Skeletal muscle tissue (tissue), 4 donors: ENCODE results near the gene DNAJC18. TPM values are rescaled to one million over a fixed set of nuclear protein-coding genes. Genes with fewer than 3 reads are reported as not detected.
A peak's percentile ranks its signal among the peaks of the same experiment; 100 is the strongest.
"Not testable (repeated sequence)": the region's sequence is repeated elsewhere in the genome, so short reads cannot be mapped to it uniquely, and the experiment has no call there.

ENCODE experiments used
- H3K27ac ChIP-seq: one replicate; pipeline ENCODE4 v1.7.0; 2013; ENCODE audit warnings: mild to moderate bottlenecking, low read depth, low read length, inconsistent platforms
- H3K27me3 ChIP-seq, 3 donors: one replicate each; pipeline ENCODE4 v1.7.0; 2013; ENCODE audit warnings: low read length in 3 of 3; ENCODE audit not compliant: control insufficient read depth in 3 of 3, insufficient read depth in 3 of 3
- H3K36me3 ChIP-seq, 3 donors: one replicate each; pipeline ENCODE4 v1.7.0; 2013; ENCODE audit warnings: low read length in 3 of 3; ENCODE audit not compliant: control insufficient read depth in 3 of 3, insufficient read depth in 3 of 3
- H3K4me1 ChIP-seq, 3 donors: one replicate each; pipeline ENCODE4 v1.7.0; 2013; ENCODE audit warnings: low read length in 3 of 3, mild to moderate bottlenecking in 3 of 3; ENCODE audit not compliant: control insufficient read depth in 3 of 3, insufficient read depth in 3 of 3
- H3K4me3 ChIP-seq, 3 donors: one replicate each; pipeline ENCODE4 v1.7.0; 2013; ENCODE audit warnings: low read length in 3 of 3
- H3K9ac ChIP-seq, 3 donors: one replicate each; pipeline ENCODE4 v1.7.0; 2013; ENCODE audit warnings: low read length in 3 of 3, mild to moderate bottlenecking in 3 of 3, moderate library complexity in 2 of 3, low read depth in 1 of 3
- H3K9me3 ChIP-seq, 3 donors: one replicate each; pipeline ENCODE4 v1.7.0; 2013; ENCODE audit warnings: low read length in 3 of 3; ENCODE audit not compliant: control insufficient read depth in 3 of 3
- total RNA-seq: library from RNA; depleted of rRNA; stranded (reverse); fragments of >200 nt; gene quantifications from one replicate; pipeline ENCODE4 v1.2.3, GENCODE V29; 2014
- donor health status: Osteomylitis.

DNAJC18 gene
- total RNA-seq, 1 donor from 2014 or later = 16.2 TPM

DNA sequence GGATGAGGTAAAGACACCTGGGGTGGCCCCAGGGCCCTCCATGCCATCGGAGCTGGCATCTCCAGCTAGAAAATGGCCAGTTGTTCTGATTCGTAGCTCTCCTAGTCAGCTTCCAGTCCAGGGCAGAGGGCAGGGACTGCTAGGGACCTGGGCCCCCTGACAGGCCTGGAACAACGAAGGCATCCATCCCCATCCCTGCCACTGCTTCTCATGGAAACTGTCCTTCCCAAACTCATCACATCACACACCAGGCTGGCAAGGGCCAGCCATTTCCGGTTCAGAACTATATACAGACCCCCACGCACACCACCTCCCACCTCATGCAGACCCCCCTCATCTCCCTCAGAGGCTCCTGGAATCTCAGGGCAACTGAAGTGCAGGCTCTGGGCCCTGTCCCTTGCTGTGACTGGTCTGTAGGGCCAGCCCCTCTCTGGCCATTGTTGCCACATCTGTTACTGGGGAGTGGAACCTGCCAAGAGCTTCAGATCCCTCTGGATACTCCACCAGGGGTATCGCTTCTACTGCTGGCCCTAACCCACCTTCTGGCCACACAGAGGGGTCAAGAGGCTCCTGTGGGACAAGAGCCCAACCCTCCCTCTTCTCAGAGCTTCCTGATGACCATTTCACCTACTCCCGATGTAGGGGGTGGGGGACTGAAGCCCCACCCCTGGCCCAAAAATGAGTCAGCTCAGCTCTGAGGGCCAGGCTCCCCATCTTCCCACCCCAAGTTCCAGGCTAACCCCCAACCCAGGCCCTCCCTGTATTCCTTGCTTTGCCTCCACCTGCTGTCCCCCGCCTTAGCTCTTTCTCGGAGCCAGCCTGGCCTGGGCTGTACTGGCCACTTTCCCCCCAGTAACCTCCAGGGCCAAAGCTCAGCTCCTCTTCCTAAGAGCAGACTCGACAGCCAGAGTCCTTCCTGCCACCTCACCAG is 48.4 kb downstream of the DNAJC18 start:
- peaks cover 7 to 14% (median 14%) of the 10 kb centered on the region in 3 donors for H3K36me3 ChIP-seq
- peak overlapping the region; percentile 61 to 98 (median 96) for H3K9ac ChIP-seq
- peak overlapping the region; percentile 98 for H3K27ac ChIP-seq
- H3K27me3 ChIP-seq = no peaks in the 10 kb centered on the region
- H3K4me3 ChIP-seq = peak overlapping the region; percentile 67 to 92 (median 73)
- H3K9me3 ChIP-seq = no peaks in the 10 kb centered on the region
- H3K4me1 ChIP-seq = peaks cover 55 to 68% (median 58%) of the 10 kb centered on the region in 3 donors

DNA sequence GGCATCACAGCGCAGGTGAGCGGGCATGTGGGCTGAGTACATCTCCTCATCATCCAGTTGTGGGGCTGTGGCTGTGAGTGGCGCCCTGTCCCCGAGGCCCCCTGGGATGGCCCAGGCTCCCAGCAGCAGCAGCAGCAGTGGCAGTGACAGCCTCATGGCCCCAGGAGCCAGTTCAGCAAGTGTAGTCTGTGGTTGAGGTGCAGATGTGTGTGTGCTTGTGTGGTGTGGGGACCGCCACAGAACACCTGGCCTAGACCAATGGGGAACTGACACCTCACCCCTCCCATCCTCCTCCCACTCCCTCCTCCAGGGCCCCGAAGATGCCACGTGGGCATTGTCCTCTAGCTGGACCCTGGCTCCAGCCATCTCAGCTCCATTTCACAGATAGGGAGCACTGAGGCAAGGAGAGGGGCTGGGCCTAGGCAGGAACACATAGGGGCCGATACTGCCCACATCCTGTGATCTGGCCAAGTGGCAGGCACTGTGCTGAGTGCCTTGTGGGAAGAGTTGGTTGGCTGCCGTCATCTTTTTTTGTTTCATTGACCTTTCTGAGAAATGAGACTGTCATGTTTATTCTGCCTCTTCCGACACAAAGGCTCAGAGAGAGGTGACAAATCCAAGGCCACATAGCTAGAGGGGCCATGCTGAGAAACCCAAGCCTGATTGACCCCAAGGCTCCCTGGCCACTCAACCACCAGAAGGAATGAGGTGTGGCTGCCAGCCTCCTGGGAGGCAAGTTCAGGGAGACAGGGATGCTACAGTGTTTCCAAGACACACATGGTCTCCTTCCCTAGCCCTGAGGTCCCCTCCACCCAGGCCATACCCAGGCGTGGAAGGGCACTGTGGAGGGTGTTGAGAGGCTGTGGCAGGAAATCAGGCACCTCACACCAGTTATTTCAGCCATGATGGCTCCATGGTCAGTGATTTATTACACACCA is 49.4 kb downstream of the DNAJC18 start, which contains the start of gene MZB1:
Gene MZB1, minus strand, starts transcription at position 213 of the 938 bp plus-strand sequence. Its CDS starts 57 bp downstream, at position 156.
- peaks cover 50 to 66% (median 54%) of the 10 kb centered on the region in 3 donors for H3K4me1 ChIP-seq
- no peaks in the 10 kb centered on the region for H3K27me3 ChIP-seq
- H3K9me3 ChIP-seq = no peaks in the 10 kb centered on the region
- peak within 1 kb of the TSS; percentile 98 for H3K27ac ChIP-seq
- H3K36me3 ChIP-seq = peaks cover 7 to 14% (median 14%) of the 10 kb centered on the region in 3 donors
- H3K4me3 ChIP-seq = peak within 1 kb of the TSS; percentile 67 to 92 (median 73)
- H3K9ac ChIP-seq = peak within 1 kb of the TSS; percentile 20 to 98 (median 96)

GRCh38 chr5:139388198-139388821 is 51.0 kb downstream of the DNAJC18 start:
- H3K27ac ChIP-seq = no peak overlapping the region
- peaks cover 5 to 14% (median 14%) of the 10 kb centered on the region in 3 donors for H3K36me3 ChIP-seq
- H3K4me3 ChIP-seq = peak overlapping the region in 1 of 3 donors; percentile 6
- no peaks in the 10 kb centered on the region for H3K9me3 ChIP-seq
- peak overlapping the region in 1 of 3 donors; percentile 16 for H3K9ac ChIP-seq
- H3K4me1 ChIP-seq = peaks cover 52 to 70% (median 60%) of the 10 kb centered on the region in 3 donors
- no peaks in the 10 kb centered on the region for H3K27me3 ChIP-seq

DNA sequence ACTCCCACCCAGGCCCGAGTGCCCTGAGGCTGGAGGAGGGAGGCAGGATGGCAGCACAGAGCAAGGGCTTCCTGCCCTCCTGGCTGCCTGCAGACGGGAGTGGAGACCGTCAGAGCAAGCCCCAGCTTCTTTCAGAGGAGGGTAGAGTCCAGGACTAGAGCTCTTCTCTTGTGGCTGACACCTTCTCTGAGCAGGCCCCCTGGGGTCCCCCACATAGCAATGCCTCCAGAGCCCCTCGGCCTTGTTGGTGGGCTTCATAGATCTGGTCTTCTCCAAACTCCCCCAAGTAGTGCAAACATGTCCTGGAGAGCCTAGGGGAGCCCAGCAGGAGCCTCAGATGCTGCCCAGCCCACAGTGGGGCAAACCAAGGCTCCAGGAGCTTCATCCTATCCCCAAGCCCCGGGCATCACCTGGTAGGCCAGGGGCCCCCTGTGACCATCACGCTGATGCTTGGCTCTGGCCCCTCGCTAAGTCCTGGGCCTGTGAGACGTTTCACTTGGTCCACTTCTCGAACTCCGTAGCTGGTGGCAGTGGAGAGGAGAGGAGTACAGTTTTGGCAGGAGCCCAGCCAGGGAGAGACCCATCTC is 51.6 kb downstream of the DNAJC18 start:
- Histone ChIP-seq H3K27me3 (no peaks in the 10 kb centered on the region), H3K9me3 (no peaks in the 10 kb centered on the region), H3K36me3 (peaks cover 2 to 14% (median 14%) of the 10 kb centered on the region in 3 donors), H3K4me1 (peaks cover 52 to 68% (median 55%) of the 10 kb centered on the region in 3 donors), H3K4me3 (peak overlapping the region in 1 of 3 donors; percentile 6), H3K9ac (peak overlapping the region in 1 of 3 donors; percentile 20), H3K27ac (no peak overlapping the region)

DNA sequence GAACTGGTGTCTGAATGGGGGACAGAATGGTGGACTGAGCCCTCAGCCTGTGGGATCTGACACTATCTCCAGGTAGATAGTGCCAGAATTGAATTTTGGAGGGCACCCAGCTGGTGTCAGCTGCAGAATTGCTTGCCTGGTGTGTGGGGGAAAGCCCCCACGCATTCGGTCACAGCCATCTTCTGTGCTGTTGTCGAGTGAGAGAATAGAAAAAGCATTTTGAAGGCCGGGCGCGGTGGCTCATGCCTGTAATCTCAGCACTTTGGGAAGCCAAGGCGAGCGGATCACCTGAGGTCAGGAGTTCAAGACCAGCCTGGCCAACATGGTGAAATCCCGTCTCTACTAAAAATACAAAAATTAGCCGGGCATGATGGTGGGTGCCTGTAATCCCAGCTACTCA is 52.4 kb downstream of the DNAJC18 start:
- not testable (repeated sequence) for H3K9ac ChIP-seq, H3K4me3 ChIP-seq, H3K27me3 ChIP-seq, H3K9me3 ChIP-seq, H3K27ac ChIP-seq
- Histone ChIP-seq H3K4me1 (peaks cover 50 to 62% (median 52%) of the 10 kb centered on the region in 3 donors), H3K36me3 (peaks cover 2 to 14% (median 12%) of the 10 kb centered on the region in 3 donors)

GRCh38 chr5:139386050-139386438 is 53.3 kb downstream of the DNAJC18 start:
- H3K4me3 ChIP-seq = no peak overlapping the region
- H3K9me3 ChIP-seq = no peaks in the 10 kb centered on the region
- H3K27ac ChIP-seq = no peak overlapping the region
- H3K9ac ChIP-seq = no peak overlapping the region
- no peaks in the 10 kb centered on the region for H3K27me3 ChIP-seq
- peaks cover 41 to 53% (median 43%) of the 10 kb centered on the region in 3 donors for H3K4me1 ChIP-seq
- H3K36me3 ChIP-seq = peaks cover 0 to 9% (median 6%) of the 10 kb centered on the region in 3 donors

DNA sequence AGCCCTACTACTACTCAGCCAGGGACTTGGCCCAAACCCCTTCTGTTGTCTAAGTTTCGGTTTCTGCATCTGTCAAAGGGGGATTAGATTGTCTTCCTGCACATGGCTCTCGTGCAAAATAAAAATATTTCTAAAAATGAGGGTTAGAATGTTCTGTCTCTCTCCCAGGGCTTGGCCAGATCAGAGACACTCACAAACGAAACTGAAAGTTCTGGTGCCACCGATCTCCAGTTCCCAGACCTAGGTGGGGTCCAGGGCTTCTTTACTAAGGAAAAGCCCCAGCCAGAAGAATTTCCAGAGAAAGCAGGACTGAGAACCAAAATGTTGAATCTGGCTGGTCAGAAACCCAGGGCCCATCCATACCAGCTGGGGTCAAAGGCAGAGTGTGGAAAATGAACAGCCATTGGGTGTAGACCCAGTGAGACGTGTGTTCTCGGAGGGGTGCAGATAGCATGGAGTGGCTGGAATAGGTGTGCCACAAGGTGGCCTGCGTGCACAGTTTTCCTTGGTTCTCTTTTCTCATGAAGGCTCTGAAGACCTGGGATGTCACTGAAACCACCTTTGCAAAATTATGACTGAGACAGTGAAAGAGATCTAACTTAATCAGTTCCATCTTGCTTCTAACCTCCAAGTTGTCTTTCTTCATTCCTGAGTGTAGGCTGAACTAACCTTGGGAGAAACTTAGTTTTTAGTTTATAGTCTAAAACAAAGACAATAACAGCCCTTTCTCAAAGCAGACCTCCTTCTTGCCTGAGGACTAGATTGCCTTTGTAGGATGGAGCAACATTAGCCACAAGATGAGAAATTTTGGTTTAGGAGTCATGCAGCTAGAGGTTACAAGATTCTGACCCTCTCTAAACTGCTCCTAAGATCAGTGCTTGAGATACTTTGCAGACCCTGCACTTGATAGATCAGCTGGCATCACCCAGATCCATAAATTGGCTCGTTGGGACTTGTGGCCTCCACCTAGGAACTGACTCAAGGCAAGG is 54.0 kb downstream of the DNAJC18 start:
- Histone ChIP-seq H3K4me1 (peaks cover 34 to 46% (median 36%) of the 10 kb centered on the region in 3 donors), H3K9ac (peak overlapping the region; percentile 53 to 77 (median 72)), H3K9me3 (no peaks in the 10 kb centered on the region), H3K4me3 (peak overlapping the region; percentile 56 to 68 (median 64)), H3K36me3 (peaks cover 0 to 6% (median 5%) of the 10 kb centered on the region in 3 donors), H3K27ac (peak overlapping the region; percentile 60), H3K27me3 (no peaks in the 10 kb centered on the region)

GRCh38 chr5:139384591-139385051 is 54.7 kb downstream of the DNAJC18 start:
- Histone ChIP-seq H3K9ac (peak overlapping the region; percentile 53 to 77 (median 72)), H3K27ac (peak overlapping the region; percentile 60)

More at GRCh38 chr5:139384591-139385051, 54.7 kb downstream of the DNAJC18 start:
- peak overlapping the region; percentile 56 to 68 (median 64) for H3K4me3 ChIP-seq
- peaks cover 27 to 39% (median 28%) of the 10 kb centered on the region in 3 donors for H3K4me1 ChIP-seq
- H3K27me3 ChIP-seq = no peaks in the 10 kb centered on the region
- H3K9me3 ChIP-seq = no peaks in the 10 kb centered on the region
- H3K36me3 ChIP-seq = peaks cover 0 to 3% (median 0%) of the 10 kb centered on the region in 3 donors
